Activated CD8-positive, alpha-beta memory T cell treated with anti-CD3 and anti-CD28 coated beads, Interleukin-2, amount 50 U/mL, for 4 hours (primary cell): ENCODE results near the gene DRD4.

ENCODE experiments used
- DNase-seq: peaks from one replicate; pipeline ENCODE4 v3.0.0-alpha.2; 2020

The DRD4 gene

GRCh38 chr11:610146-610801 is 26.8 kb upstream of the DRD4 start:
- no peak for DNase-seq

GRCh38 chr11:611001-611996 is 25.8 kb upstream of the DRD4 start:
- DNase-seq: no peak

GRCh38 chr11:612201-612960 is 24.7 kb upstream of the DRD4 start:
- no peak for DNase-seq

- no peak for DNase-seq
Measured at GRCh38 chr11:612961-613300, 24.1 kb upstream of the DRD4 start.

DNA sequence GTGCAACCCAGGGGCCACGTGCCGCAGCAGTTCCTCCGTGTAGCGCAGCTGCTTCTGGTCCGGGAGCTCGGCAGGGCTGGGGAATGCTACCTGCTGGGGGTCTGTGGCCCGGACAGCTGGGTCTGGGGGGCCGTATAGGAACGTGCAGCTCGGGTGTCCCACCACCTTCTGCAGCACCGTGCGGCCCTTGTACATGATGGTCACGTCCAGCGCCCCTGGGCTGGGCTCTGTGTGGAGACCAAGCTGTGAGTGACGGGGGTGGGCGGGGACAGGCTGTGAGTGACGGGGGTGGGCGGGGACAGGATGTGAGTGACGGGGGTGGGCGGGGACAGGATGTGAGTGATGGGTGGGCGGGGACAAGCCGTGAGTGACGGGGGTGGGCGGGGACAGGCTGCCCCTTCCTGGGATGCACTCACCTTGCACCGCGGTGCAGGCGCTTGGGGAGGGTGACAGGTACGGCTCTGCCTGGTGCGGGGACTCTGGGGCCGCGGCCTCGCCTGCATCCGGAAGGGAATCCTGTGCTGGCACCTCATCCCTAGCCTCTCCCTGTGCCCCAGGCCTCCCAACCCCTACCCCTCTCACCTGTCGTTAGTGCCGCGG is 23.6 kb upstream of the DRD4 start:
- peak; percentile 86 for DNase-seq

DNA sequence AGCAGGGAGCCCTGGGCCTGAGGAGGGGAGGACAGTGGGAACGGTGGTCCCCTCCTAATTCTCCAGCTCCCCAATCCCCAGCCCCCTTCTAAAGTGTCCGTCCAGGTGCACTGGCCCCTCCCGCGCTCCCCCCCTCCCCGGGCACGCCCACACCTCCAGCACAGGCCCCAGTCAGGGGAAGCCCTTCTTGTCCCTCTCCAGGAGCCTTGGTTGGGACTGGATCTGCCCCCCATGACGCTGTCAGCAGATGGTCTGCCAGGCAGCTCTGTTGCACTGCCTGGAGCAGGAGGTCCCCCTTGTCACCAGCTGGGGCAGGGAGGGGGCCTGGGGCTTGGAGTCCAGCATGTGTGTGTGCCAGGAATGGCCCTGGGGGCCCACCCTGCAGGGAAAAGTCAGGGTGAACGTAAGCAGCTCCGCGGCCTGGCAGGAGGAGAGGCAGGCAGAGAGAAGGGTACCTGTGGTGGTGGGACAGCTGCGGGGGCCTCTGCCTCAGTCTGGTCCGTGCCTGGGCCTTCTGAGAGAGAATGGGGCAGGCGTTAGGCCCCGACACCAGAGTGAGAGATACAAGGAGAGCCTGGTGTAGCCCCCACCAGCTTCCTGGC is 22.9 kb upstream of the DRD4 start:
- DNase-seq: no peak

- DNase-seq: no peak
Measured at GRCh38 chr11:614623-615503, 22.2 kb upstream of the DRD4 start.

GRCh38 chr11:615504-616319 is 21.4 kb upstream of the DRD4 start, which contains the start of gene IRF7:
IRF7 (minus strand) TSS chr11:615950; CDS start chr11:615364, 586 bp downstream.
- peak; percentile 85 for DNase-seq

DNA sequence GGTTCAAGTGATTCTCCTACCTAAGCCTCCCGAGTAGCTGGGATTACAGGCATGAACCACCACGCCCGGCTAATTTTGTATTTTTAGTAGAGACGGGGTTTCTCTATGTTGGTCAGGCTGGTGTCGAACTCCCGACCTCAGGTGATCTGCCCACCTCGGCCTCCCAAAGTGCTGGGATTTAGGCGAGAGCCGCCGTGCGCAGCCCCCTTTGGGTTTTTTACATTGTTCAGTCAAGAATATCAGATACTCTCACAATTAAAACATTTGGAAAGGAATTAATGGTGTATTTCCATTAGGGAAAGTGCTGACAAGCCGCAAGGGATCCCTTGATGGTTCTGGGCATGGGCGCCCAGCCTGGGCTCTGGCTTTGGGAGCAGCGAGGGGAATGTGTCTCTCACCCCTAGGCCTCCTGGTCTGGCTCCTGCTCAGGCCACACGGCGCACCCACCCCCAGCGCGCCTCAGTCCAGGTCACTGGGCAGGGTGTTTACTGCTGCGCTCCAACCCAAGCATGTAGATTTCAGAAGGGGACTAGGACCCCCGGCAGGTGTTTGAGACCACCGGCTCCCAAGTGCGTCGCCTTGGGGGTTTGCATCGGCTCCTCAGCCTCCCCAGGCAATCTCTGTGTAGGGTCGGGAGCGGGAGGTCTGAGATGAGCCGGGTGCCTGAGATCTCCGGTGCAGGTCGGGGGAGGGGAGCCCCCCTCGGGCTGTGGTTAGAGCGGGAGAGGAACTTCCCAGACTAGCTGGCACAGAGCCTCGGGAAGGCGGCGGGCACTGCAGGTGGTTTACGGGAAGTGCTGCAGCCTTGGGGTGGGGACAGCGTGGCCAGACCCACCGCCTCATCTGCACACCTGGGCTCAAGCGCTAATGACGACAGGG is 20.5 kb upstream of the DRD4 start:
- DNase-seq: no peak

- DNase-seq: no peak
Measured at GRCh38 chr11:617199-617911, 19.7 kb upstream of the DRD4 start.

DNA sequence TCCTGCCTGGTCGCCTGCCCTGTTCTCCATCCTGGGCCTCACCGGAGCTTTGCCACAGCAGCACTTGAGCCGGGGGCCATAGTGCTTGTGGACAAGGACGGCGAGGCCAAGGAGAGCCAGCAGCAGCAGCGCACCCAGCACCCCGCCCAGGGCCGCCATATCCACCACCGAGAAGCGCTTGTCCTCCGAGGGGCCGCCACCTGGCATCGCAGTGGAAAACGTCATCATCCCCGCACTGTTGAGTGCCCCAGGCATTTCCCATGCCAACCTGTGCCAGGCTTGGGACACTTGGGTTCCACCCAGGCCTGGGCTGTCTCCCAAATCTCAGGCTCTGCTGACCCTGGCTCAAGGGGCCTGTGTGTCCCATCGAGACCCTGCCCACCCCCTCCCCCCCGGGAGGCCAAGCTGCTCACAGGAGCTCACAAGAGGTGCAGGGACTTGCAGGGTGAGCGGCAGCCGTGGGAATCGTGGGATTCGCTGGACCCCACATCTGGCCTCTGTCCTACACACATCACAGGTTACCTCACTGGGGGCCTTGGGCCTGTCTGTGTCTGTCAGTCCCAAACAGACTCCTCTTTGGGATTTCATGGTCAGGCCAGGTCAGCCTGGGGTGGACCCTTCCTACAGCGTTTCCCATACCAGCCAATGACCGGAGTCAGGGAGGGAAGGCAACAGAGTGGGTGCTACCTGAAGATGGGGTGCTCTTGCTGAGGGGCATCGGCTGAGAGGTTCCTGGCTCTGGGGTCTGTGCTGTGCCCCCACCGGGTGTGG is 19.0 kb upstream of the DRD4 start:
- no peak for DNase-seq

- DNase-seq: no peak
Measured at GRCh38 chr11:618856-619627, 18.0 kb upstream of the DRD4 start.

GRCh38 chr11:619628-620050 is 17.4 kb upstream of the DRD4 start:
- no peak for DNase-seq

DNA sequence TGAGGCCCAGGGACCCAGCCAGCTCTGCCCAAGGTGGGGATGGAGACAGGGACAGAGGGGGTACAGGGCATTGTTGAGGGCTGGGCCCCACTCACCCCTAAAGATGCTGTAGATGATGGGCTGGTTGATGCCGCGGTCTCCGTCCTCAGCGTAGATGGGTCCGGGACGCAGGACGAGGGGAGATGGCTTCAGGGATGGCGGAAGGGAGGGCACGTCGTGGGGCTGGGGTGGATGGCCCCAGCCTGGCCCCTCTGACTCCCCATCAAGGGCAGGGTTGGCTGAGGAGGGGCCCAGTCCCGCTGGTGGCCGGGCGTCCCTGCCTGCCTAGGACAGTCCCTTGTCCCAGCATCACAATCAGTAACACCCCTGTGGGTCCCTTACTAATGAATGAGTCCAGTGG is 16.9 kb upstream of the DRD4 start:
- no peak for DNase-seq

DNA sequence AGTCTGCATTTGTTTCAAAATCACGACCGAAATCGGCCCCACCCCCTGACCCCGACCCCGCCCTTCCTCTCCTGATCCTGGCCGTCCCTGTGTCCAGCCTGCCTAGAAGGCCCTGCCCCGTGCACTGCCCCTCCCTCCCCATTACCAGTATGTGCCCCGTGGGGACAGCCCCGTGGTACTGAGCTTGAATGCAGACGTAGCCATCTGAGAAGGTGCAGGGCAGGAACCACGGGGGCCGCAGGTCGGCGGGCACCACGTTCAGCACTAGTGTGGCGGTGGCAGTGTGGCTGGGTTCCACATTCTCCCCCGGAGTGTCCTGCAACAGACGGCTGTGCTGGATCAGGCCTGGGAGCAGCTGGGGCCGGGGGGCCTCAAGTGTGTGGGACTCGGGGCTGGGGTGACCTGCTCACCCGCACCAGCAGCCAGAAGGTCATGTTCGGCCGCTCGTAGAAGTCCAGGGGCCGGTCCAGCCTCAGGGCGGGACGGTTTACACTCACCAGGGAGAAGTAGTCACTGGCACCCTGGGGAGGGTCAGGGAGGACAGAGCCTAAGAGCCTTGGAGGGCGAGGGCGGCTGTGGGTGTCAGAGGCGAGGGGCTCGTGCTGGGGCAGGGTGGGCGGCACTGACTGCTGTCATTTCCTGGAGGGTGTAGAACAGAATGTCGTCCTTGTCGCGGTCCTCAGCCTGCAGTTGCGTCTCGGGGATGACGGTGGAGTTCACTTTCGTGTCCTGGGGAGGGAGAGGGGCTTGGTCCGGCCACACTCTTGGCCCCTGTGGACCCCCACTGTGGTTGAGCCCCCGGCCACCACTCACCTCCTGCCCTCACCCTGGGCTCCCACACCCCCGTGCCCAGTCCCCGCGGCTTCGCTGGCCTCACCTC is 15.9 kb upstream of the DRD4 start:
- DNase-seq: no peak

DNA sequence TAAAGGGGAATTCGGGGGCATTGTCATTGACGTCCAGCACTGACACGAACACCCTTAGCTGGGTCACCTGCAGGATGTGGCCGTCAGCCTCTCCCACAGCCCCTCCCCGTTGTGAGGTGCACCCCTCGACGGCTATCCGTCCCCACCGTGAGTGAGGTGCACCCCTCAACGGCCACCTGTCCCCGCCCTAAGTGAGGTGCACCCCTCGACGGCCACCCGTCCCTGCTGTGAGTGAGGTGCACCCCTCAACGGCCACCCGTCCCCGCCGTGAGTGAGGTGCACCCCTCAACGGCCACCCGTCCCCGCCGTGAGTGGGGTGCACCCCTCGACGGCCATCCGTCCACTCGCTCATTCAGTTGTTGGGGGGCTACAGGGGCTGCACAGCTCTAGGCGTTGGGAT is 15.2 kb upstream of the DRD4 start:
- DNase-seq: no peak
